Ovary (tissue), 3 donors: Measurements from ENCODE around the gene FBXW7.

ENCODE experiments used
- POLR2A ChIP-seq: fragments of 450-650 bp; IDR thresholded peaks from one replicate; pipeline ENCODE4 v1.6.1; 2017; ENCODE audit warnings: antibody characterized with exemption, mild to moderate bottlenecking, moderate library complexity
- TF ChIP-seq, protein P1 (sequence below), 3 donors: fragments of 450-650 bp in 2 of 3; fragments of 200-600 bp in 1 of 3; IDR thresholded peaks; one replicate each; pipeline versions ENCODE4 v1.5.1 to v1.8.0; 2016 to 2022; ENCODE audit warnings: antibody characterized with exemption in 3 of 3, mild to moderate bottlenecking in 1 of 3
- donor health status: DM: no; HTN: no; CAD: no.

DNA sequence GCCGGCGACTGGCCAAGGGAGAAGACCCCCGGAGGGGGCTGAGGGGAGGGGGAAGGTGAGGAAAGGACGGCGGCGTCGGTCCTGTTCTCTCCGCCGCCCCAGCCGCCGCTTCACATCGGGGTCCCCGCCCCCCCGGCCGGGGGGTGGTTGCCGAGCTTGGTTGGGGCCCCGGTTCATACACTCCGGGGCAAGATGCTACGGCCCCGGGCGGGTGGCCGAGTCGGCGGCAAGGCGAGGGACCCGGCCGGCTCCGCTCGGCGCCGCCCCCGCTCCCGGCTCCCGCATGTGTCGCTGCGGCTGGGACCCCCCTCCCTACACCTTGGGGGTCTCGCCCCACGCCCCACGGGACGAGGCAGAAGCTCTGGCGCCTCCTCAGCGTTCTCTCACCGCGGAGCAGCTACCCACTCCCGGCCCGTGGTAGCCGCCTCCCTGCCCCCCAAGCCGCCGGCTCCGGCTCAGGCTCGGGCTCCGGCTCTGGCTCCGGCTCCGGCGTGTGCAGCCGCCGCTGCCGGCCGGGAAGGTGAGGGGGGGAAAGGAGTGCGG is 461 bp downstream of the FBXW7 start:
- TF ChIP-seq POLR2A: no peak
- TF ChIP-seq, protein P1, sequence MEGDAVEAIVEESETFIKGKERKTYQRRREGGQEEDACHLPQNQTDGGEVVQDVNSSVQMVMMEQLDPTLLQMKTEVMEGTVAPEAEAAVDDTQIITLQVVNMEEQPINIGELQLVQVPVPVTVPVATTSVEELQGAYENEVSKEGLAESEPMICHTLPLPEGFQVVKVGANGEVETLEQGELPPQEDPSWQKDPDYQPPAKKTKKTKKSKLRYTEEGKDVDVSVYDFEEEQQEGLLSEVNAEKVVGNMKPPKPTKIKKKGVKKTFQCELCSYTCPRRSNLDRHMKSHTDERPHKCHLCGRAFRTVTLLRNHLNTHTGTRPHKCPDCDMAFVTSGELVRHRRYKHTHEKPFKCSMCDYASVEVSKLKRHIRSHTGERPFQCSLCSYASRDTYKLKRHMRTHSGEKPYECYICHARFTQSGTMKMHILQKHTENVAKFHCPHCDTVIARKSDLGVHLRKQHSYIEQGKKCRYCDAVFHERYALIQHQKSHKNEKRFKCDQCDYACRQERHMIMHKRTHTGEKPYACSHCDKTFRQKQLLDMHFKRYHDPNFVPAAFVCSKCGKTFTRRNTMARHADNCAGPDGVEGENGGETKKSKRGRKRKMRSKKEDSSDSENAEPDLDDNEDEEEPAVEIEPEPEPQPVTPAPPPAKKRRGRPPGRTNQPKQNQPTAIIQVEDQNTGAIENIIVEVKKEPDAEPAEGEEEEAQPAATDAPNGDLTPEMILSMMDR (IDR thresholded peaks at IDR 0.05): no peak
